Hepatocyte (in vitro differentiated cells): ENCODE measurements around the gene GRIK2. TPM values are rescaled to one million over a fixed set of nuclear protein-coding genes. Genes with fewer than 3 reads are reported as not detected.

Experiments used
- DNase-seq: peaks from one replicate; pipeline ENCODE4 v3.0.0-alpha.2; 2016; ENCODE audit warnings: low spot score
- H2AFZ ChIP-seq: fragments of 200-600 bp; sonication (generic); 2 replicates; pipeline ENCODE4 v1.6.0; 2016; ENCODE audit warnings: antibody characterized with exemption, mild to moderate bottlenecking
- H3K27ac ChIP-seq: fragments of 200-600 bp; sonication (generic); 2 replicates; pipeline ENCODE4 v1.5.1; 2016; ENCODE audit warnings: mild to moderate bottlenecking
- H3K27me3 ChIP-seq: fragments of 200-600 bp; sonication (generic); 2 replicates; pipeline ENCODE4 v1.6.1; 2016
- H3K36me3 ChIP-seq: fragments of 200-600 bp; sonication (generic); replicated peaks from 2 replicates; pipeline ENCODE4 v1.5.1; 2016; ENCODE audit warnings: low read depth; ENCODE audit not compliant: insufficient read depth
- H3K4me1 ChIP-seq: fragments of 200-600 bp; sonication (generic); 2 replicates; pipeline ENCODE4 v1.5.1; 2016; ENCODE audit warnings: mild to moderate bottlenecking, moderate library complexity; ENCODE audit not compliant: insufficient read depth
- H3K4me2 ChIP-seq: fragments of 200-600 bp; sonication (generic); 2 replicates; pipeline ENCODE4 v1.6.0; 2016
- H3K4me3 ChIP-seq: fragments of 200-600 bp; sonication (generic); 2 replicates; pipeline ENCODE4 v1.5.1; 2016; ENCODE audit warnings: mild to moderate bottlenecking
- H3K79me2 ChIP-seq: fragments of 200-600 bp; sonication (generic); 2 replicates; pipeline ENCODE4 v1.6.0; 2017; ENCODE audit warnings: mild to moderate bottlenecking
- H3K9me2 ChIP-seq: fragments of 200-600 bp; sonication (generic); replicated peaks from 2 replicates; pipeline ENCODE4 v1.6.0; 2017; ENCODE audit warnings: mild to moderate bottlenecking; ENCODE audit not compliant: insufficient read depth
- H3K9me3 ChIP-seq: fragments of 200-600 bp; sonication (generic); 2 replicates; pipeline ENCODE4 v1.5.1; 2016; ENCODE audit warnings: low read depth, mild to moderate bottlenecking
- H4K20me1 ChIP-seq: fragments of 200-600 bp; sonication (generic); 2 replicates; pipeline ENCODE4 v1.6.0; 2016; ENCODE audit warnings: mild to moderate bottlenecking; ENCODE audit not compliant: insufficient read depth, poor library complexity, severe bottlenecking
- EZH2 ChIP-seq: fragments of 200-600 bp; sonication (generic); IDR thresholded peaks from 2 replicates; pipeline ENCODE4 v1.6.1; 2016; ENCODE audit warnings: antibody characterized with exemption, mild to moderate bottlenecking, borderline replicate concordance
- EZH2phosphoT487 ChIP-seq: fragments of 200-600 bp; sonication (generic); IDR thresholded peaks from one replicate; pipeline ENCODE4 v1.6.1; 2018; ENCODE audit warnings: antibody characterized with exemption, mild to moderate bottlenecking, low read depth, moderate library complexity; ENCODE audit not compliant: unreplicated experiment, severe bottlenecking
- WGBS: methylation state at CpG from one replicate; pipeline ENCODE4 v1.1.6; 2016; ENCODE audit warnings: low lambda C conversion rate; ENCODE audit errors: missing lambda C conversion rate; 5-methylcytosine and 5-hydroxymethylcytosine counted together
- polyA plus RNA-seq: library from polyadenylated mRNA; unstranded; fragments of >200 nt; fragmentation: Nextera tagmentation; extraction: Ambion mirVana; gene quantifications from 2 replicates; pipeline ENCODE4 v1.2.1, GENCODE V29; 2016
- total RNA-seq: library from RNA; depleted of rRNA; stranded (reverse); fragments of >200 nt; gene quantifications from 2 replicates; pipeline ENCODE4 v1.2.3, GENCODE V29; 2014
- TF ChIP-seq, protein P1 (sequence below): fragments of 200-600 bp; sonication (generic); IDR thresholded peaks from 2 replicates; pipeline ENCODE4 v1.5.1; 2016; ENCODE audit warnings: antibody characterized with exemption, mild to moderate bottlenecking; ENCODE audit not compliant: poor library complexity

Gene GRIK2
- total and polyA plus RNA-seq, 2 experiments from 2014 or later = 5.8 to 6.2 TPM

DNA sequence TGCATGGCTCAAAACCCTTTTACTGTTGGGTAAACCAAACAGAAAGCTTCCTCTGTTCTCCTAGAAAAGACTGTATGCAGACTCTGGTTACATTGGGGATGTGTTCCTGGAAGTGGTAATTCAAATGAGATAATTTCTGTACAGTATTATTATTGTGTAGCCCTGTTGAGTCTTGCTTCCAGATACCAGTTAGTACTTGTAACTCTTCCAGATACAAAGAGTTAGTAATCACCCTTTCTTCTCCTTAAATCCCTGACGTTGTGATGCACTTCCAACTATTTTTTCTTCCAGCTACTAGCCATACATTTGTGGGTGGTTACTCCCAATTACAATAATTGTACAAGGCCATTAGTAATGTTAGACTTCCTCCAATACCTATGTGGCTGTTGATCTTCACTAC lies 42.3 kb upstream of the GRIK2 start:
- H3K27me3 ChIP-seq = no peaks in the 10 kb centered on the region
- H3K27ac ChIP-seq = no peak overlapping the region
- H4K20me1 ChIP-seq = no peaks in the 10 kb centered on the region
- no peaks in the 10 kb centered on the region for H3K9me2 ChIP-seq
- no peaks in the 10 kb centered on the region for H3K36me3 ChIP-seq
- no peak for DNase-seq
- no peak for TF ChIP-seq EZH2phosphoT487
- TF ChIP-seq, protein P1, sequence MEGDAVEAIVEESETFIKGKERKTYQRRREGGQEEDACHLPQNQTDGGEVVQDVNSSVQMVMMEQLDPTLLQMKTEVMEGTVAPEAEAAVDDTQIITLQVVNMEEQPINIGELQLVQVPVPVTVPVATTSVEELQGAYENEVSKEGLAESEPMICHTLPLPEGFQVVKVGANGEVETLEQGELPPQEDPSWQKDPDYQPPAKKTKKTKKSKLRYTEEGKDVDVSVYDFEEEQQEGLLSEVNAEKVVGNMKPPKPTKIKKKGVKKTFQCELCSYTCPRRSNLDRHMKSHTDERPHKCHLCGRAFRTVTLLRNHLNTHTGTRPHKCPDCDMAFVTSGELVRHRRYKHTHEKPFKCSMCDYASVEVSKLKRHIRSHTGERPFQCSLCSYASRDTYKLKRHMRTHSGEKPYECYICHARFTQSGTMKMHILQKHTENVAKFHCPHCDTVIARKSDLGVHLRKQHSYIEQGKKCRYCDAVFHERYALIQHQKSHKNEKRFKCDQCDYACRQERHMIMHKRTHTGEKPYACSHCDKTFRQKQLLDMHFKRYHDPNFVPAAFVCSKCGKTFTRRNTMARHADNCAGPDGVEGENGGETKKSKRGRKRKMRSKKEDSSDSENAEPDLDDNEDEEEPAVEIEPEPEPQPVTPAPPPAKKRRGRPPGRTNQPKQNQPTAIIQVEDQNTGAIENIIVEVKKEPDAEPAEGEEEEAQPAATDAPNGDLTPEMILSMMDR = no peak
- no peak for TF ChIP-seq EZH2
- H2AFZ ChIP-seq = no peak overlapping the region
- H3K79me2 ChIP-seq = no peaks in the 10 kb centered on the region
- no peaks in the 10 kb centered on the region for H3K9me3 ChIP-seq
- H3K4me3 ChIP-seq = no peak overlapping the region
- no peak overlapping the region for H3K4me2 ChIP-seq
- H3K4me1 ChIP-seq = no peaks in the 10 kb centered on the region
- 68% methylated on average over 1 of the region's 1 CpG for WGBS

GRCh38 chr6:101352316-101352715 lies 41.2 kb upstream of the GRIK2 start:
- no peaks in the 10 kb centered on the region for H3K9me3 ChIP-seq
- H4K20me1 ChIP-seq = no peaks in the 10 kb centered on the region
- no peak overlapping the region for H3K27ac ChIP-seq
- no peaks in the 10 kb centered on the region for H3K79me2 ChIP-seq
- H2AFZ ChIP-seq = no peak overlapping the region
- H3K4me1 ChIP-seq = no peaks in the 10 kb centered on the region
- H3K9me2 ChIP-seq = no peaks in the 10 kb centered on the region
- DNase-seq = no peak
- TF ChIP-seq, protein P1 = no peak
- TF ChIP-seq EZH2 = no peak
- H3K4me3 ChIP-seq = no peak overlapping the region
- no peaks in the 10 kb centered on the region for H3K36me3 ChIP-seq
- no peaks in the 10 kb centered on the region for H3K27me3 ChIP-seq
- peak overlapping the region; percentile 6 for H3K4me2 ChIP-seq
- 41% methylated on average over 4 of the region's 4 CpGs for WGBS

GRCh38 chr6:101365181-101365580 lies 28.3 kb upstream of the GRIK2 start:
- DNase-seq = no peak
- Histone ChIP-seq H3K79me2 (no peaks in the 10 kb centered on the region), H3K4me3 (no peak overlapping the region), H3K27me3 (no peaks in the 10 kb centered on the region), H3K9me3 (no peaks in the 10 kb centered on the region), H3K9me2 (no peaks in the 10 kb centered on the region), H4K20me1 (no peaks in the 10 kb centered on the region), H3K4me2 (no peak overlapping the region), H3K27ac (no peak overlapping the region), H3K36me3 (no peaks in the 10 kb centered on the region), H2AFZ (no peak overlapping the region), H3K4me1 (no peaks in the 10 kb centered on the region)
- TF ChIP-seq EZH2 (no peak), EZH2phosphoT487 (no peak)
- TF ChIP-seq, protein P1 = no peak
- 85% methylated on average over 4 of the region's 4 CpGs for WGBS

DNA sequence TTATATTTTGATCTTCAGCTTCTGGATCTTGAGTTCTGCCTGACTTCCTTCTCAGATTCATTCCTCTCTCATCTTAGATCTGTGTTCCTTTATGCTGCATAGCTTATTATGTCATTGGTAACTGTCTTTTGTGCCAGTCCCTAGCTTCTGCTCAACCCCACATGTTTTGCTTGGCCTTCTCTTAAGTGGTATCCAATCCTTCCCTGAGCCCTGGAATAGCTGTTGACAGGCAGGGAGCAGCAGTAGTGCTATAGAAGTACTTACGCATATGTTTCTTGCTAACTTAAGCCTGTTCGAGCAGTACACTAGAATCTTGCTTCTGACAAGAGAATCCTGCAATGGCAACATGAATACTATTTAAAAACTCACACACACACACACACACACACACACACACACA lies 13.6 kb upstream of the GRIK2 start:
- TF ChIP-seq EZH2phosphoT487 = no peak
- TF ChIP-seq, protein P1 = no peak
- TF ChIP-seq EZH2 = no peak
- 84% methylated on average over 2 of the region's 2 CpGs for WGBS
- H3K9me3 ChIP-seq = no peaks in the 10 kb centered on the region
- H4K20me1 ChIP-seq = no peaks in the 10 kb centered on the region
- H3K79me2 ChIP-seq = no peaks in the 10 kb centered on the region
- no peaks in the 10 kb centered on the region for H3K27me3 ChIP-seq
- H3K4me2 ChIP-seq = no peak overlapping the region
- no peaks in the 10 kb centered on the region for H3K9me2 ChIP-seq
- no peak overlapping the region for H3K27ac ChIP-seq
- H3K4me3 ChIP-seq = no peak overlapping the region
- DNase-seq = no peak
- no peaks in the 10 kb centered on the region for H3K36me3 ChIP-seq
- no peak overlapping the region for H2AFZ ChIP-seq
- H3K4me1 ChIP-seq = no peaks in the 10 kb centered on the region
